Liver (tissue), 9 donors: ENCODE measurements around the gene EID2B. TPM values are rescaled to one million over a fixed set of nuclear protein-coding genes. Genes with fewer than 3 reads are reported as not detected.

ENCODE experiments used
- DNase-seq: peaks from one replicate; pipeline ENCODE4 v3.0.0-alpha.2; 2017; ENCODE audit warnings: low spot score
- H3K27ac ChIP-seq, 2 donors: one replicate each; pipeline ENCODE4 v1.7.0; 2013; ENCODE audit warnings: inconsistent platforms in 2 of 2, low read length in 2 of 2, control low read depth in 1 of 2, low read depth in 1 of 2, mild to moderate bottlenecking in 1 of 2
- H3K27me3 ChIP-seq, 4 donors: one replicate each; pipeline versions ENCODE4 v1.6.1 to v1.7.0; 2013; ENCODE audit warnings: low read length in 3 of 4, inconsistent platforms in 1 of 4, mild to moderate bottlenecking in 1 of 4, moderate library complexity in 1 of 4; ENCODE audit not compliant: control insufficient read depth in 4 of 4, insufficient read depth in 4 of 4
- H3K36me3 ChIP-seq, 4 donors: one replicate each; pipeline versions ENCODE4 v1.6.1 to v1.7.0; 2013; ENCODE audit warnings: low read length in 3 of 4, mild to moderate bottlenecking in 3 of 4, low read depth in 1 of 4, moderate library complexity in 1 of 4; ENCODE audit not compliant: control insufficient read depth in 4 of 4, insufficient read depth in 3 of 4
- H3K4me1 ChIP-seq, 4 donors: one replicate each; pipeline versions ENCODE4 v1.6.1 to v1.7.0; 2013; ENCODE audit warnings: low read length in 3 of 4, mild to moderate bottlenecking in 3 of 4, moderate library complexity in 1 of 4; ENCODE audit not compliant: control insufficient read depth in 4 of 4, insufficient read depth in 4 of 4
- H3K4me3 ChIP-seq, 3 donors: one replicate each; pipeline versions ENCODE4 v1.6.1 to v1.7.0; 2013; ENCODE audit warnings: low read length in 3 of 3, control low read depth in 1 of 3, low read depth in 1 of 3, mild to moderate bottlenecking in 1 of 3
- H3K9ac ChIP-seq, 2 donors: one replicate each; pipeline ENCODE4 v1.7.0; 2013; ENCODE audit warnings: low read length in 2 of 2, mild to moderate bottlenecking in 2 of 2, moderate library complexity in 2 of 2, control low read depth in 1 of 2, low read depth in 1 of 2
- H3K9me3 ChIP-seq, 4 donors: one replicate each; pipeline versions ENCODE4 v1.6.1 to v1.7.0; 2013; ENCODE audit warnings: low read length in 3 of 4; ENCODE audit not compliant: control insufficient read depth in 4 of 4
- EGR1 ChIP-seq, 2 donors: IDR thresholded peaks; 2 replicates each; pipeline ENCODE4 v1.6.1; 2016 to 2018; ENCODE audit warnings: antibody characterized with exemption in 2 of 2, low read depth in 2 of 2
- FOXA1 ChIP-seq: IDR thresholded peaks from 2 replicates; pipeline ENCODE4 v1.6.1; 2016; ENCODE audit warnings: antibody characterized with exemption
- FOXA2 ChIP-seq: IDR thresholded peaks from 2 replicates; pipeline ENCODE4 v1.6.1; 2016; ENCODE audit warnings: antibody characterized with exemption
- HNF4A ChIP-seq, 2 donors: conservative IDR thresholded peaks; 2 replicates each; pipeline ENCODE4 v1.6.1; 2016; ENCODE audit warnings: antibody characterized with exemption in 2 of 2, mild to moderate bottlenecking in 2 of 2
- HNF4G ChIP-seq: IDR thresholded peaks from 2 replicates; pipeline ENCODE4 v1.6.1; 2016; ENCODE audit warnings: antibody characterized with exemption
- JUND ChIP-seq, 2 donors: IDR thresholded peaks; 2 replicates each; pipeline ENCODE4 v1.6.1; 2016; ENCODE audit warnings: antibody characterized with exemption in 2 of 2
- NR2F2 ChIP-seq: IDR thresholded peaks from 2 replicates; pipeline ENCODE4 v1.6.1; 2016; ENCODE audit warnings: antibody characterized with exemption
- RAD21 ChIP-seq, 2 donors: IDR thresholded peaks; 2 replicates each; pipeline ENCODE4 v1.6.1; 2016; ENCODE audit warnings: antibody characterized with exemption in 2 of 2, mild to moderate bottlenecking in 2 of 2
- RXRA ChIP-seq, 2 donors: IDR thresholded peaks; 2 replicates each; pipeline ENCODE4 v1.6.1; 2017 to 2018; ENCODE audit warnings: antibody characterized with exemption in 2 of 2, mild to moderate bottlenecking in 1 of 2
- SP1 ChIP-seq: IDR thresholded peaks from 2 replicates; pipeline ENCODE4 v1.6.1; 2018; ENCODE audit warnings: antibody characterized with exemption, mild to moderate bottlenecking
- TAF1 ChIP-seq: conservative IDR thresholded peaks from 2 replicates; pipeline ENCODE4 v1.6.1; 2016; ENCODE audit warnings: antibody characterized with exemption, mild to moderate bottlenecking
- YY1 ChIP-seq: IDR thresholded peaks from 2 replicates; pipeline ENCODE4 v1.6.1; 2016; ENCODE audit warnings: antibody characterized with exemption, mild to moderate bottlenecking
- WGBS: extraction: QIAGEN DNeasy Blood & Tissue Kit; methylation state at CpG from one replicate; pipeline ENCODE4 v1.1.7; 2013; 5-methylcytosine and 5-hydroxymethylcytosine counted together
- polyA plus RNA-seq, 2 donors: library from polyadenylated mRNA; stranded (reverse) in 1 of 2; unstranded in 1 of 2; fragments of 200-250 nt in 1 of 2; fragments of >200 nt in 1 of 2; fragmentation: Nextera tagmentation in 1 of 2; extraction: Ambion mirVana in 1 of 2; gene quantifications; one replicate each; pipeline versions ENCODE4 v1.2.1 to v1.2.3, GENCODE V29; 2013 to 2015
- total RNA-seq, 2 donors: library from RNA; depleted of rRNA; stranded (reverse); fragments of >200 nt; gene quantifications; one replicate each; pipeline ENCODE4 v1.2.3, GENCODE V29; 2014
- TF ChIP-seq, protein P1 (sequence below): IDR thresholded peaks from 2 replicates; pipeline ENCODE4 v1.6.1; 2016; ENCODE audit warnings: antibody characterized with exemption, mild to moderate bottlenecking
- TF ChIP-seq, protein P2 (sequence below): IDR thresholded peaks from 2 replicates; pipeline ENCODE4 v1.6.1; 2016; ENCODE audit warnings: antibody characterized with exemption
- TF ChIP-seq, protein P3 (sequence below): IDR thresholded peaks from 2 replicates; pipeline ENCODE4 v1.6.1; 2016; ENCODE audit warnings: antibody characterized with exemption
- TF ChIP-seq, protein P4 (sequence below): fragments of 150-350 bp; IDR thresholded peaks from 2 replicates; pipeline ENCODE4 v1.5.1; 2017; ENCODE audit warnings: improper control_type of control experiment, low read depth, low read length; ENCODE audit not compliant: missing input control
- TF ChIP-seq, protein P5 (sequence below): IDR thresholded peaks from 2 replicates; pipeline ENCODE4 v1.6.1; 2016; ENCODE audit warnings: antibody characterized with exemption
- donor health status: healthy.
- donor health status: healthy.
- donor health status: healthy.
- donor health status: healthy.
- donor health status: healthy.

Gene EID2B
- total and polyA plus RNA-seq, 4 donors, result 0.38 to 1.4 (median 1.1) TPM

DNA sequence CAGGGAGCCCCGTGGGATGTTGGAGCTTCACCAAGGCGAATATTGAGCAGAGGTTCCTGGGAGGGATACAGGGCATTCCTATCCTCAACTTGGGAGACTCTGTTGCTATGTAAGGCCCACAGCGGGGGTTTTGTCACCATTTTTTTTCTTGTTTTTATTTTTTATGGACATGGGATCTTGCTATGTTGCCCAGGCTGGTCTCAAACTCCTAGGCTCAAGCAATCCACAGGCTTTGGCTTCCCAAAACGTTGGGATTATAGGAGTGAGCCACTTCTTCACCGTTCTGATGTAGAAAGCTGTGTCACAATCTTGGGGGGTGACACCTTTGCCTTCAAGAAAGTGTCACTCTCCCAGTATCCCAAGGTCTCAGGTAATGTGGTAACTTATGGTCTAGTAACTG is 31.3 kb downstream of the EID2B start:
- H3K27ac ChIP-seq, result no peak overlapping the region
- WGBS, result 73% methylated on average over 5 of the region's 5 CpGs
- no peaks in the 10 kb centered on the region for H3K36me3 ChIP-seq
- H3K4me1 ChIP-seq, result peaks cover 2 to 16% (median 9%) of the 10 kb centered on the region in 4 donors
- H3K9ac ChIP-seq, result no peak overlapping the region
- no peak for DNase-seq
- TF ChIP-seq, protein P1, sequence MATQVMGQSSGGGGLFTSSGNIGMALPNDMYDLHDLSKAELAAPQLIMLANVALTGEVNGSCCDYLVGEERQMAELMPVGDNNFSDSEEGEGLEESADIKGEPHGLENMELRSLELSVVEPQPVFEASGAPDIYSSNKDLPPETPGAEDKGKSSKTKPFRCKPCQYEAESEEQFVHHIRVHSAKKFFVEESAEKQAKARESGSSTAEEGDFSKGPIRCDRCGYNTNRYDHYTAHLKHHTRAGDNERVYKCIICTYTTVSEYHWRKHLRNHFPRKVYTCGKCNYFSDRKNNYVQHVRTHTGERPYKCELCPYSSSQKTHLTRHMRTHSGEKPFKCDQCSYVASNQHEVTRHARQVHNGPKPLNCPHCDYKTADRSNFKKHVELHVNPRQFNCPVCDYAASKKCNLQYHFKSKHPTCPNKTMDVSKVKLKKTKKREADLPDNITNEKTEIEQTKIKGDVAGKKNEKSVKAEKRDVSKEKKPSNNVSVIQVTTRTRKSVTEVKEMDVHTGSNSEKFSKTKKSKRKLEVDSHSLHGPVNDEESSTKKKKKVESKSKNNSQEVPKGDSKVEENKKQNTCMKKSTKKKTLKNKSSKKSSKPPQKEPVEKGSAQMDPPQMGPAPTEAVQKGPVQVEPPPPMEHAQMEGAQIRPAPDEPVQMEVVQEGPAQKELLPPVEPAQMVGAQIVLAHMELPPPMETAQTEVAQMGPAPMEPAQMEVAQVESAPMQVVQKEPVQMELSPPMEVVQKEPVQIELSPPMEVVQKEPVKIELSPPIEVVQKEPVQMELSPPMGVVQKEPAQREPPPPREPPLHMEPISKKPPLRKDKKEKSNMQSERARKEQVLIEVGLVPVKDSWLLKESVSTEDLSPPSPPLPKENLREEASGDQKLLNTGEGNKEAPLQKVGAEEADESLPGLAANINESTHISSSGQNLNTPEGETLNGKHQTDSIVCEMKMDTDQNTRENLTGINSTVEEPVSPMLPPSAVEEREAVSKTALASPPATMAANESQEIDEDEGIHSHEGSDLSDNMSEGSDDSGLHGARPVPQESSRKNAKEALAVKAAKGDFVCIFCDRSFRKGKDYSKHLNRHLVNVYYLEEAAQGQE, result no peak
- no peak for TF ChIP-seq JUND (IDR thresholded peaks at IDR 0.05)
- no peak for TF ChIP-seq EGR1 (IDR thresholded peaks at IDR 0.05; ENCODE audit: low read depth in 2 of 2)
- no peak for TF ChIP-seq TAF1
- TF ChIP-seq YY1, result no peak
- no peak for TF ChIP-seq HNF4G
- TF ChIP-seq NR2F2, result no peak
- no peak for TF ChIP-seq SP1
- TF ChIP-seq, protein P2, sequence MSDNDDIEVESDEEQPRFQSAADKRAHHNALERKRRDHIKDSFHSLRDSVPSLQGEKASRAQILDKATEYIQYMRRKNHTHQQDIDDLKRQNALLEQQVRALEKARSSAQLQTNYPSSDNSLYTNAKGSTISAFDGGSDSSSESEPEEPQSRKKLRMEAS, result no peak
- no peak for TF ChIP-seq RAD21 (IDR thresholded peaks at IDR 0.05)
- no peak for TF ChIP-seq FOXA2
- H3K27me3 ChIP-seq, result peaks cover 2 to 10% (median 7%) of the 10 kb centered on the region in 4 donors
- no peaks in the 10 kb centered on the region for H3K9me3 ChIP-seq
- no peak overlapping the region for H3K4me3 ChIP-seq

DNA sequence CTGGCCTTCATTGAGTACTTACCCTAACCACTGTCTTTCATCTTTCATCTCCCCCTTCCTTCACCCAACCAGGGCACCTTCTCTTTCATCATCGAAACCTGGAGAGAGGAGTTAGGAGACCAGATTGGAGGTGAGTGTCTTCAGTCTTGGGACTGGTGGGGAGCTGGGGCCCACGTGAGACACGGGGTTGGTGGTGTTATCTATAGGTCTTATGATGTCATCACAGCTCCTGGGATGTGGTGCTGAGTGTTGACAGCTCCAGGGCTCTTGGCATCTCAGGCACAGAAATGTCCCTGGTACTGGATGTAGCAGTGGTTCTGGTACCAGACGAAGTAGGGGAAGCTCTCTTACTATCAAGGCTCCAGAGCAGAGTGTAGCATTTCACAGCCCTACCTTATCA is 32.1 kb downstream of the EID2B start:
- TF ChIP-seq HNF4A (conservative IDR thresholded peaks at IDR 0.05) (no peak), RAD21 (IDR thresholded peaks at IDR 0.05) (no peak), TAF1 (no peak), FOXA1 (no peak), SP1 (no peak), HNF4G (no peak), JUND (IDR thresholded peaks at IDR 0.05) (no peak), NR2F2 (no peak), FOXA2 (no peak), EGR1 (IDR thresholded peaks at IDR 0.05; ENCODE audit: low read depth in 2 of 2) (no peak), RXRA (IDR thresholded peaks at IDR 0.05) (no peak), YY1 (no peak)
- TF ChIP-seq, protein P2, result no peak
- TF ChIP-seq, protein P3, sequence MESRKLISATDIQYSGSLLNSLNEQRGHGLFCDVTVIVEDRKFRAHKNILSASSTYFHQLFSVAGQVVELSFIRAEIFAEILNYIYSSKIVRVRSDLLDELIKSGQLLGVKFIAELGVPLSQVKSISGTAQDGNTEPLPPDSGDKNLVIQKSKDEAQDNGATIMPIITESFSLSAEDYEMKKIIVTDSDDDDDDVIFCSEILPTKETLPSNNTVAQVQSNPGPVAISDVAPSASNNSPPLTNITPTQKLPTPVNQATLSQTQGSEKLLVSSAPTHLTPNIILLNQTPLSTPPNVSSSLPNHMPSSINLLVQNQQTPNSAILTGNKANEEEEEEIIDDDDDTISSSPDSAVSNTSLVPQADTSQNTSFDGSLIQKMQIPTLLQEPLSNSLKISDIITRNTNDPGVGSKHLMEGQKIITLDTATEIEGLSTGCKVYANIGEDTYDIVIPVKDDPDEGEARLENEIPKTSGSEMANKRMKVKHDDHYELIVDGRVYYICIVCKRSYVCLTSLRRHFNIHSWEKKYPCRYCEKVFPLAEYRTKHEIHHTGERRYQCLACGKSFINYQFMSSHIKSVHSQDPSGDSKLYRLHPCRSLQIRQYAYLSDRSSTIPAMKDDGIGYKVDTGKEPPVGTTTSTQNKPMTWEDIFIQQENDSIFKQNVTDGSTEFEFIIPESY, result no peak
- TF ChIP-seq, protein P4, sequence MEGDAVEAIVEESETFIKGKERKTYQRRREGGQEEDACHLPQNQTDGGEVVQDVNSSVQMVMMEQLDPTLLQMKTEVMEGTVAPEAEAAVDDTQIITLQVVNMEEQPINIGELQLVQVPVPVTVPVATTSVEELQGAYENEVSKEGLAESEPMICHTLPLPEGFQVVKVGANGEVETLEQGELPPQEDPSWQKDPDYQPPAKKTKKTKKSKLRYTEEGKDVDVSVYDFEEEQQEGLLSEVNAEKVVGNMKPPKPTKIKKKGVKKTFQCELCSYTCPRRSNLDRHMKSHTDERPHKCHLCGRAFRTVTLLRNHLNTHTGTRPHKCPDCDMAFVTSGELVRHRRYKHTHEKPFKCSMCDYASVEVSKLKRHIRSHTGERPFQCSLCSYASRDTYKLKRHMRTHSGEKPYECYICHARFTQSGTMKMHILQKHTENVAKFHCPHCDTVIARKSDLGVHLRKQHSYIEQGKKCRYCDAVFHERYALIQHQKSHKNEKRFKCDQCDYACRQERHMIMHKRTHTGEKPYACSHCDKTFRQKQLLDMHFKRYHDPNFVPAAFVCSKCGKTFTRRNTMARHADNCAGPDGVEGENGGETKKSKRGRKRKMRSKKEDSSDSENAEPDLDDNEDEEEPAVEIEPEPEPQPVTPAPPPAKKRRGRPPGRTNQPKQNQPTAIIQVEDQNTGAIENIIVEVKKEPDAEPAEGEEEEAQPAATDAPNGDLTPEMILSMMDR, result no peak
- TF ChIP-seq, protein P1, result no peak
- TF ChIP-seq, protein P5, sequence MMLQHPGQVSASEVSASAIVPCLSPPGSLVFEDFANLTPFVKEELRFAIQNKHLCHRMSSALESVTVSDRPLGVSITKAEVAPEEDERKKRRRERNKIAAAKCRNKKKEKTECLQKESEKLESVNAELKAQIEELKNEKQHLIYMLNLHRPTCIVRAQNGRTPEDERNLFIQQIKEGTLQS, result no peak
- H3K27me3 ChIP-seq, result peaks cover 2 to 10% (median 7%) of the 10 kb centered on the region in 4 donors
- 52% methylated on average over 4 of the region's 4 CpGs for WGBS

More for the DNA sequence above, 32.1 kb downstream of the EID2B start:
- H3K36me3 ChIP-seq, result no peaks in the 10 kb centered on the region
- peaks cover 2 to 16% (median 9%) of the 10 kb centered on the region in 4 donors for H3K4me1 ChIP-seq
- no peak overlapping the region for H3K27ac ChIP-seq
- DNase-seq, result no peak
- no peak overlapping the region for H3K9ac ChIP-seq
- no peaks in the 10 kb centered on the region for H3K9me3 ChIP-seq
- no peak overlapping the region for H3K4me3 ChIP-seq
